Ovary (tissue), 9 donors: ENCODE measurements around the gene SSB. TPM values are rescaled to one million over a fixed set of nuclear protein-coding genes. Genes with fewer than 3 reads are reported as not detected.
"Not testable (repeated sequence)": the region's sequence is repeated elsewhere in the genome, so short reads cannot be mapped to it uniquely, and the experiment has no call there.

Experiments
- DNase-seq, 5 donors: peaks; one replicate each; pipeline ENCODE4 v3.0.0-alpha.2; 2019 to 2020
- H3K27ac ChIP-seq, 2 donors: fragments of 200-600 bp; one replicate each; pipeline versions ENCODE4 v1.5.1 to v1.8.0; 2019 to 2022
- H3K27me3 ChIP-seq: fragments of 200-600 bp; one replicate; pipeline ENCODE4 v1.8.0; 2022
- H3K36me3 ChIP-seq: fragments of 200-600 bp; sonication (generic); one replicate; pipeline ENCODE4 v1.5.1; 2019
- H3K4me1 ChIP-seq: one replicate; pipeline ENCODE4 v1.8.1; 2013; ENCODE audit warnings: mild to moderate bottlenecking, moderate library complexity; ENCODE audit not compliant: insufficient read depth
- H3K4me3 ChIP-seq: fragments of 200-600 bp; sonication (generic); one replicate; pipeline ENCODE4 v1.5.1; 2017
- H3K9me3 ChIP-seq, 2 donors: fragments of 200-600 bp in 1 of 2; sonication (generic) in 1 of 2; one replicate each; pipeline versions ENCODE4 v1.5.1 to v1.8.1; 2013 to 2019; ENCODE audit warnings: mild to moderate bottlenecking in 1 of 2, moderate library complexity in 1 of 2
- CTCF ChIP-seq, 3 donors: fragments of 450-650 bp in 2 of 3; fragments of 200-600 bp in 1 of 3; IDR thresholded peaks; one replicate each; pipeline versions ENCODE4 v1.5.1 to v1.8.0; 2016 to 2022; ENCODE audit warnings: antibody characterized with exemption in 3 of 3, mild to moderate bottlenecking in 1 of 3
- EP300 ChIP-seq: sonication (generic); formaldehyde crosslinking; IDR thresholded peaks from one replicate; pipeline ENCODE4 v1.6.1; 2017; ENCODE audit warnings: antibody characterized with exemption
- POLR2A ChIP-seq: fragments of 450-650 bp; IDR thresholded peaks from one replicate; pipeline ENCODE4 v1.6.1; 2017; ENCODE audit warnings: antibody characterized with exemption, mild to moderate bottlenecking, moderate library complexity
- WGBS, 3 donors: extraction: QIAGEN DNeasy Blood & Tissue Kit in 1 of 3; methylation state at CpG; one replicate each; pipeline versions ENCODE4 v1.1.5 to v1.1.7; 2013 to 2017; 5-methylcytosine and 5-hydroxymethylcytosine counted together
- intact Hi-C, 4 donors: fragments of 100-400 bp; cut with DNase I; formaldehyde crosslinking; loops; one replicate each; pipeline versions ENCODE4 v1.11.0 to v1.15.1; 2022 to 2023
- polyA plus RNA-seq, 2 donors: library from polyadenylated mRNA; stranded (reverse); fragments of 200-250 nt in 1 of 2; fragments of 350-450 nt in 1 of 2; fragmentation: Illumina TruSeq in 1 of 2; extraction: RNeasy Lipid Tissue Mini Kit (QIAGEN cat#74804) in 1 of 2; gene quantifications; one replicate each; pipeline ENCODE4 v1.2.3, GENCODE V29; 2013 to 2014
- total RNA-seq, 7 donors: library from RNA; depleted of rRNA in 2 of 7; stranded (reverse); fragments of >200 nt in 2 of 7; fragmentation: NEBNext Ultra II Directional in 3 of 7; extraction: Animal tissue kit (Norgen Biotek cat#: 25700) in 3 of 7; gene quantifications; one replicate each; pipeline versions ENCODE4 v1.1.0 to v1.2.4, GENCODE V29; 2016 to 2023
- donor health status: DM: no; HTN: no; CAD: no; lungs with moderate emphysema.
- donor health status: DM: no; HTN: no; CAD: no.
- donor health status: Bipolar disorder and iron deficiency.
- donor health status: DM: yes; HTN: yes; CAD: no.
- donor health status: DM: no; HTN: no; CAD: no.
- donor health status: DM: yes; HTN: yes; CAD: no.

Gene SSB
- total and polyA plus RNA-seq, 9 donors: 50.1 to 103 (median 78.3) TPM

GRCh38 chr2:169840747-169841142 is 42.1 kb downstream of the SSB start:
- Histone ChIP-seq H3K4me3 (no peak overlapping the region), H3K27ac (no peak overlapping the region), H3K4me1 (peaks cover 15% of the 10 kb centered on the region), H3K9me3 (no peaks in the 10 kb centered on the region), H3K27me3 (no peaks in the 10 kb centered on the region), H3K36me3 (no peaks in the 10 kb centered on the region)
- 90 to 97% (median 97%) methylated on average over 2 of the region's 2 CpGs for WGBS, 3 donors
- TF ChIP-seq POLR2A: no peak
- TF ChIP-seq EP300: no peak
- TF ChIP-seq CTCF (IDR thresholded peaks at IDR 0.05): no peak
- DNase-seq: no peak
- intact Hi-C loops: no loop called here

GRCh38 chr2:169841625-169842024 is 43.0 kb downstream of the SSB start:
- H3K4me3 ChIP-seq, H3K9me3 ChIP-seq, H3K36me3 ChIP-seq, intact Hi-C loops, H3K27me3 ChIP-seq, H3K27ac ChIP-seq, DNase-seq: not testable (repeated sequence)
- H3K4me1 ChIP-seq: peaks cover 10% of the 10 kb centered on the region
- WGBS, 3 donors: 94 to 97% (median 95%) methylated on average over 12 to 24 of the region's 24 CpGs

GRCh38 chr2:169845016-169845415 is 46.3 kb downstream of the SSB start:
- H3K27ac ChIP-seq: no peak overlapping the region
- WGBS, 3 donors: 91 to 99% (median 97%) methylated on average over 2 of the region's 2 CpGs
- TF ChIP-seq EP300 (no peak), CTCF (IDR thresholded peaks at IDR 0.05) (no peak), POLR2A (no peak)

GRCh38 chr2:169848959-169849693 is 50.5 kb downstream of the SSB start:
- intact Hi-C loops: not testable (repeated sequence)
- 79 to 85% (median 83%) methylated on average over 8 of the region's 8 CpGs for WGBS, 3 donors

More at GRCh38 chr2:169845016-169845415, 46.3 kb downstream of the SSB start:
- Histone ChIP-seq H3K36me3 (no peaks in the 10 kb centered on the region), H3K27me3 (no peaks in the 10 kb centered on the region), H3K4me1 (peaks cover 8% of the 10 kb centered on the region), H3K4me3 (no peak overlapping the region), H3K9me3 (no peaks in the 10 kb centered on the region)
- no peak for DNase-seq
- intact Hi-C loops: no loop called here

GRCh38 chr2:169849710-169850109 is 51.0 kb downstream of the SSB start:
- Histone ChIP-seq H3K27ac (no peak overlapping the region), H3K36me3 (no peaks in the 10 kb centered on the region), H3K27me3 (no peaks in the 10 kb centered on the region), H3K9me3 (no peaks in the 10 kb centered on the region), H3K4me3 (no peak overlapping the region), H3K4me1 (no peaks in the 10 kb centered on the region)
- WGBS, 3 donors: 97 to 98% (median 97%) methylated on average over 1 of the region's 1 CpG
- no peak for TF ChIP-seq POLR2A
- TF ChIP-seq EP300: no peak
- TF ChIP-seq CTCF (IDR thresholded peaks at IDR 0.05): no peak
- intact Hi-C loops: no loop called here
- no peak for DNase-seq

More at GRCh38 chr2:169848959-169849693, 50.5 kb downstream of the SSB start:
- H3K27me3 ChIP-seq, H3K4me3 ChIP-seq, H3K4me1 ChIP-seq, H3K36me3 ChIP-seq, H3K27ac ChIP-seq, H3K9me3 ChIP-seq, DNase-seq: not testable (repeated sequence)
